ENCODE results near the gene FEZ2. TPM values are rescaled to one million over a fixed set of nuclear protein-coding genes. Genes with fewer than 3 reads are reported as not detected.

The FEZ2 gene
- total and polyA plus RNA-seq, 2 donors (not counting 3 experiments of a cell fraction or from before 2014, with no cell fraction given) = 41.2 to 72.4 TPM

DNA sequence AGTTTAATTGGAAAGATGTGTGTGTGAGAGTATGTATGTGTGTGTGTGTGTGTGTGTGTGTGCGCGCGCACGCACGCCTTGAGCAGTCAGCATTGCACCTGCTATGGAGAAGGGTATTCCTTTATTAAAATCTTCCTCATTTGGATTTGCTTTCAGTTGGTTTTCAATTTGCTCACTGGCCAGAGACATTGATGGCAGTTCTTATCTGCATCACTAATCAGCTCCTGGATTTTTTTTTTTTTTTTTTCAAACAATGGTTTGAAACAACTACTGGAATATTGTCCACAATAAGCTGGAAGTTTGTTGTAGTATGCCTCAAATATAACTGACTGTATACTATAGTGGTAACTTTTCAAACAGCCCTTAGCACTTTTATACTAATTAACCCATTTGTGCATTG is 48.0 kb downstream of the FEZ2 start:
- Histone ChIP-seq H4K20me1 (replicated peaks; ENCODE audit: control insufficient read depth, extremely low read depth, insufficient read depth, low read length) (no peaks in the 10 kb centered on the region), H2AFZ (ENCODE audit: low read depth, low read length) (no peak overlapping the region), H3K4me1 (ENCODE audit: control insufficient read depth, extremely low read depth, insufficient read depth, low read length) (peaks cover 49% of the 10 kb centered on the region), H3K9me1 (replicated peaks; ENCODE audit: control insufficient read depth, extremely low read depth, insufficient read depth, low read length) (no peaks in the 10 kb centered on the region), H3K27ac (ENCODE audit: insufficient read depth, low read depth, low read length) (peak overlapping the region; percentile 66), H3K9me3 (replicated peaks; ENCODE audit: control insufficient read depth, insufficient read depth, low read length) (no peaks in the 10 kb centered on the region), H3K79me2 (ENCODE audit: control insufficient read depth, insufficient read depth, low read length) (peaks cover 16% of the 10 kb centered on the region), H3K36me3 (ENCODE audit: control insufficient read depth in 2 of 2, extremely low read depth in 1 of 2, insufficient read depth in 2 of 2, low read length in 2 of 2) (peaks cover 25 to 49% of the 10 kb centered on the region in 2 experiments), H3K9ac (replicated peaks; ENCODE audit: extremely low read depth, insufficient read depth, low read length) (no peak overlapping the region), H3K4me3 (replicated peaks in 1 of 3; ENCODE audit: insufficient read depth in 1 of 3, low read depth in 1 of 3, low read length in 3 of 3) (no peak overlapping the region), H3K4me2 (ENCODE audit: insufficient read depth, low read length) (no peak overlapping the region), H3K27me3 (ENCODE audit: control insufficient read depth in 2 of 2, insufficient read depth in 2 of 2, low read length in 2 of 2) (no peaks in the 10 kb centered on the region)
- DNase-seq (ENCODE audit: low read depth, low spot score) (no peak), FAIRE-seq (no peak)
- dilution Hi-C loops (cut with MboI; ENCODE audit: extremely low pct_ligation_motif_present, low sequenced_read_pairs) = no loop called here
- no TSS peak for BruUV-seq (replicated peaks)
- no peak for TF ChIP-seq POLR2A (IDR thresholded peaks at IDR 0.05; ENCODE audit: low read depth, low read length)
- peak; percentile 52 for TF ChIP-seq GATA2 (IDR thresholded peaks at IDR 0.05; ENCODE audit: insufficient read depth, insufficient read length, low read depth, low read length)
- TF ChIP-seq, protein P1, sequence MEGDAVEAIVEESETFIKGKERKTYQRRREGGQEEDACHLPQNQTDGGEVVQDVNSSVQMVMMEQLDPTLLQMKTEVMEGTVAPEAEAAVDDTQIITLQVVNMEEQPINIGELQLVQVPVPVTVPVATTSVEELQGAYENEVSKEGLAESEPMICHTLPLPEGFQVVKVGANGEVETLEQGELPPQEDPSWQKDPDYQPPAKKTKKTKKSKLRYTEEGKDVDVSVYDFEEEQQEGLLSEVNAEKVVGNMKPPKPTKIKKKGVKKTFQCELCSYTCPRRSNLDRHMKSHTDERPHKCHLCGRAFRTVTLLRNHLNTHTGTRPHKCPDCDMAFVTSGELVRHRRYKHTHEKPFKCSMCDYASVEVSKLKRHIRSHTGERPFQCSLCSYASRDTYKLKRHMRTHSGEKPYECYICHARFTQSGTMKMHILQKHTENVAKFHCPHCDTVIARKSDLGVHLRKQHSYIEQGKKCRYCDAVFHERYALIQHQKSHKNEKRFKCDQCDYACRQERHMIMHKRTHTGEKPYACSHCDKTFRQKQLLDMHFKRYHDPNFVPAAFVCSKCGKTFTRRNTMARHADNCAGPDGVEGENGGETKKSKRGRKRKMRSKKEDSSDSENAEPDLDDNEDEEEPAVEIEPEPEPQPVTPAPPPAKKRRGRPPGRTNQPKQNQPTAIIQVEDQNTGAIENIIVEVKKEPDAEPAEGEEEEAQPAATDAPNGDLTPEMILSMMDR (IDR thresholded peaks at IDR 0.05; ENCODE audit: extremely low read depth in 1 of 2, insufficient read depth in 1 of 2, low read depth in 1 of 2, low read length in 2 of 2) = no peak
- TF ChIP-seq EZH2 (IDR thresholded peaks at IDR 0.05; ENCODE audit: borderline replicate concordance, low read depth, low read length, severe bottlenecking) = no peak
- TF ChIP-seq, protein P2, sequence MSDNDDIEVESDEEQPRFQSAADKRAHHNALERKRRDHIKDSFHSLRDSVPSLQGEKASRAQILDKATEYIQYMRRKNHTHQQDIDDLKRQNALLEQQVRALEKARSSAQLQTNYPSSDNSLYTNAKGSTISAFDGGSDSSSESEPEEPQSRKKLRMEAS (IDR thresholded peaks at IDR 0.05; ENCODE audit: insufficient read depth, insufficient read length) = no peak
- TF ChIP-seq POLR2AphosphoS5 (IDR thresholded peaks at IDR 0.05; ENCODE audit: insufficient read depth, low read depth, low read length) = no peak
- TF ChIP-seq MYC (IDR thresholded peaks at IDR 0.05; ENCODE audit: low read depth, low read length) = no peak
- intact Hi-C loops (cut with micrococcal nuclease) = no loop called here
- POLR2A ChIA-PET = interaction anchor here (0.7 to 1.5 kb wide), 3 partner anchors 11 to 112 kb away, joined by 3 to 5 read pairs (median 4); no protein-coding TSS in a partner anchor
- CTCF ChIA-PET = interaction anchor here (0.9 to 7.1 kb wide), 9 partner anchors 8 to 197 kb away, joined by 3 to 42 read pairs (median 5); no protein-coding TSS in a partner anchor
